DND-41 (cell line): ENCODE results near the gene OTUB1.

Experiments used
- EZH2 ChIP-seq: IDR thresholded peaks from 3 replicates; pipeline ENCODE4 v1.6.1; 2012; ENCODE audit warnings: borderline replicate concordance, low read depth, mild to moderate bottlenecking, moderate library complexity, low read length, inconsistent platforms; ENCODE audit not compliant: severe bottlenecking
- TF ChIP-seq, protein P1 (sequence below): IDR thresholded peaks from 2 replicates; pipeline ENCODE4 v1.5.1; 2012; ENCODE audit warnings: borderline replicate concordance, low read length, moderate library complexity, mild to moderate bottlenecking; ENCODE audit not compliant: poor library complexity, severe bottlenecking; ENCODE audit errors: extremely low read depth

DNA sequence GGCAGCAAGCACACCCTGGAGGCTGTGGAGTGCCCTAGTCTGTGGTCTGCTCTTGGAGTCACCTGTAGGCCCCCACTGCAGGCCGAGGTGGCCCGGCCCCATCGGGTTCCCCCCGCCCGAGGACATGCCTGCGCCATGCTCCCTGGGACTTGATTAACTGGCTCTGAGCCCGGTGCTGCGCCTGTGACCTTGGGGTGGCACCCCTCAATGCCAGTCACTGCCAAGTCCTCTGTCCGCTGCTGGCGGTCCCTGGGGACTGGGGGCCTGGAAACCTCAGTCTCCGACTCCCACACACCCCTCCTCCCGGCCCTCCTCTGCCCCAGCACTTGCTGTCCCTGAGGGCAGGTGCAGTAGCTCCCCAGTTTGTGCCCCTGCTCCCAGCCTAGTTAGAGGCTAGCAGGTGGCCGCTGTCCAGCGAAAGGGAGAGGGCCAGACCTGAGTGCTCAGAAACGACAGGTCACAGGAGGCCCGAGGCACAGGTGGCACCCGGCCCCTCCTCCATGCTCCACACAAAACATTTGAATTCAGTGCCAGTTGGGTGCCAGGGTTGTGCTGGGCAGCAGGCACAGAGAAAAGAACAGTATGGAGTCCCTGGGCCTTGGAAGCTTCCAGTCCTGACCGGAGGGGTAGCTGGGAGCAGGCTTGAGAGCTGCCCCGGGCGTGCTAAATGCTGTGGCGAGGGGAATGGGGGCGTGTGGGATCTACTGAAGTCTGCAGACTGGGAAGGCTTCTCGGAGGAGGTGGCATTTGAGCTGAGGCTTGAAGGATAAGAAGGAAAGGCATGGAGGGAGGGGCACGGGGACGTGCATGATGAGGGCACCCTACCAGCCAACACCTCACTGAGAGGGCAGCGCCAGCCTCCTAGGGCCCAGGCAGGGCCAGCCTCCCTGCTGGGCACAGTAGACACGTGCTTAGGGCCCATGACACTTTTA lies 33.1 kb downstream of the OTUB1 start:
- TF ChIP-seq, protein P1, sequence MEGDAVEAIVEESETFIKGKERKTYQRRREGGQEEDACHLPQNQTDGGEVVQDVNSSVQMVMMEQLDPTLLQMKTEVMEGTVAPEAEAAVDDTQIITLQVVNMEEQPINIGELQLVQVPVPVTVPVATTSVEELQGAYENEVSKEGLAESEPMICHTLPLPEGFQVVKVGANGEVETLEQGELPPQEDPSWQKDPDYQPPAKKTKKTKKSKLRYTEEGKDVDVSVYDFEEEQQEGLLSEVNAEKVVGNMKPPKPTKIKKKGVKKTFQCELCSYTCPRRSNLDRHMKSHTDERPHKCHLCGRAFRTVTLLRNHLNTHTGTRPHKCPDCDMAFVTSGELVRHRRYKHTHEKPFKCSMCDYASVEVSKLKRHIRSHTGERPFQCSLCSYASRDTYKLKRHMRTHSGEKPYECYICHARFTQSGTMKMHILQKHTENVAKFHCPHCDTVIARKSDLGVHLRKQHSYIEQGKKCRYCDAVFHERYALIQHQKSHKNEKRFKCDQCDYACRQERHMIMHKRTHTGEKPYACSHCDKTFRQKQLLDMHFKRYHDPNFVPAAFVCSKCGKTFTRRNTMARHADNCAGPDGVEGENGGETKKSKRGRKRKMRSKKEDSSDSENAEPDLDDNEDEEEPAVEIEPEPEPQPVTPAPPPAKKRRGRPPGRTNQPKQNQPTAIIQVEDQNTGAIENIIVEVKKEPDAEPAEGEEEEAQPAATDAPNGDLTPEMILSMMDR = no peak
- TF ChIP-seq EZH2 = no peak
